SU-DHL-6 (cell line): ENCODE measurements around the gene ABHD8.

Experiments used
- H2AFZ ChIP-seq: fragments of 200-600 bp; sonication (generic); 2 replicates; pipeline ENCODE4 v1.6.1; 2014; ENCODE audit warnings: low read depth, mild to moderate bottlenecking, moderate library complexity, mixed read lengths, antibody characterized with exemption, low read length; ENCODE audit not compliant: severe bottlenecking
- H3F3A ChIP-seq: fragments of 200-600 bp; shearing (Covaris generic); 2 replicates; pipeline ENCODE4 v1.6.0; 2016; ENCODE audit warnings: antibody characterized with exemption, mild to moderate bottlenecking; ENCODE audit not compliant: insufficient read depth
- H3K27ac ChIP-seq: fragments of 200-600 bp; sonication (generic); 2 replicates; pipeline ENCODE4 v1.5.1; 2016; ENCODE audit warnings: low read depth, mild to moderate bottlenecking, low read length, moderate library complexity, mixed read lengths
- H3K27me3 ChIP-seq: fragments of 200-600 bp; sonication (generic), shearing (Covaris generic); 2 replicates; pipeline ENCODE4 v1.6.0; 2014; ENCODE audit warnings: mild to moderate bottlenecking, low read length
- H3K36me3 ChIP-seq: fragments of 200-600 bp; sonication (generic); 2 replicates; pipeline ENCODE4 v1.6.1; 2014; ENCODE audit warnings: mild to moderate bottlenecking, low read length, mixed read lengths
- H3K4me2 ChIP-seq: fragments of 300-600, 200-600 bp; shearing (Covaris generic), sonication (generic); 2 replicates; pipeline ENCODE4 v1.6.0; 2014; ENCODE audit warnings: low read length, low read depth, mild to moderate bottlenecking; ENCODE audit not compliant: poor library complexity, severe bottlenecking
- H3K4me3 ChIP-seq: fragments of 200-600 bp; sonication (generic); 2 replicates; pipeline ENCODE4 v1.5.1; 2014; ENCODE audit warnings: antibody characterized with exemption, low read length, mild to moderate bottlenecking, mixed read lengths; ENCODE audit not compliant: insufficient read depth, poor library complexity, severe bottlenecking
- H3K79me2 ChIP-seq: fragments of 200-600 bp; sonication (generic); 2 replicates; pipeline ENCODE4 v1.6.1; 2014; ENCODE audit warnings: mild to moderate bottlenecking, low read length, moderate library complexity; ENCODE audit not compliant: insufficient read depth
- H3K9ac ChIP-seq: fragments of 200-600 bp; sonication (generic); 2 replicates; pipeline ENCODE4 v1.7.0; 2014; ENCODE audit warnings: mild to moderate bottlenecking, low read length
- H3K9me2 ChIP-seq: fragments of 200-600 bp; sonication (generic); replicated peaks from 2 replicates; pipeline ENCODE4 v1.6.1; 2014; ENCODE audit warnings: low read length; ENCODE audit not compliant: insufficient read depth
- H3K9me3 ChIP-seq: fragments of 200-600 bp; sonication (generic); 2 replicates; pipeline ENCODE4 v1.6.1; 2014; ENCODE audit warnings: low read length, mixed read lengths; ENCODE audit not compliant: insufficient read depth
- H4K20me1 ChIP-seq: fragments of 200-600 bp; sonication (generic); 2 replicates; pipeline ENCODE4 v1.6.1; 2014; ENCODE audit warnings: low read depth, mild to moderate bottlenecking, antibody characterized with exemption, low read length, moderate library complexity, mixed read lengths
- EZH2phosphoT487 ChIP-seq: fragments of 200-600 bp; sonication (generic), shearing (Covaris generic); conservative IDR thresholded peaks from 2 replicates; pipeline ENCODE4 v1.6.1; 2018; ENCODE audit warnings: mild to moderate bottlenecking, antibody characterized with exemption, low read length, moderate library complexity, mixed read lengths
- TF ChIP-seq, protein P1 (sequence below): fragments of 200-600 bp; sonication (generic); IDR thresholded peaks from one replicate; pipeline ENCODE4 v1.5.1; 2017; ENCODE audit warnings: antibody characterized with exemption, mild to moderate bottlenecking, low read length, moderate library complexity; ENCODE audit not compliant: insufficient read depth, poor library complexity, severe bottlenecking

ABHD8 gene

DNA sequence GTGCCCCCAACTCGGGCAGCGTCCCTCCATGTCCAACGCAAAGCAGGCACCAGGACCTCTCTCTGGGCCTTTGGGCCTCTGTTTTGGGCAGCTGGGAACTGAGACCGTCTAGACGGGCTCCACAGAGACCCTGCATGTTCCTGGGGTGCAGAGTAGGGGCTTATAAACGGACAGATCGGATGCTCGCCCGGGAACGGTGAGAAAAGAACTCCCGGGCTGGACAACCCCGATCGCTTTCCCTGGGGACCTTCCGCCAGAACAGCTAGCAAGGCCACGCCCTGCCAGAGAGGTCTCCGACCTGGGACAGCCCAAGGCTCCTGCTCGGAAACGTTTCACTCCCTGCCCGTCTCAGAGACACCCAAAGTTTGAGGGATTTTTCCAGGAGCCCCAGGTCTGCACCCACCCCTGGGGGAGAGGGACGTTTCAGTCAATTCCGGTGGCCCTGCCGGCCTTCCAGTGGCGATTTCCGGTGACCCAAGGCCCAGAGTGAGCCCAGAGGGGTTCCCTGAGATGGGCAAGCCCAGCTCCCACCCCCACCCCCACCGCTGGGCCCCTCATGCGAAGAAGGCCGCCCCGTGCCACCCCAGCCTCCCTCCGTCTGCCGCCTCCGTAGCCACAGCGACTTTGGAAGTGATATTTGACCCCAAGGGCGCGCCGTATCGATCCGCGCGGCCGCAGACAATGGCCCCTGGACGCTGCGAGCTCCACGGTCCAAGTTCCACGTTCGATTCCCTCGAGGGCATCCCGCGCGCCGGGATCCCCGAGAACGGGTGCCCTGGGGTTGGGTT is 59.2 kb downstream of the ABHD8 start:
- Histone ChIP-seq H3K79me2 (peaks cover 3% of the 10 kb centered on the region; the same call in 1 of the 2 replicates), H3K27ac (no peak overlapping the region), H3K4me3 (peak overlapping the region; percentile 57), H3K9me3 (no peaks in the 10 kb centered on the region), H3K4me2 (peak overlapping the region; percentile 41), H4K20me1 (no peaks in the 10 kb centered on the region), H3K9me2 (no peaks in the 10 kb centered on the region), H2AFZ (no peak overlapping the region), H3F3A (peaks cover 9% of the 10 kb centered on the region), H3K9ac (peak overlapping the region; percentile 59), H3K36me3 (no peaks in the 10 kb centered on the region), H3K27me3 (no peaks in the 10 kb centered on the region)
- no peak for TF ChIP-seq EZH2phosphoT487
- TF ChIP-seq, protein P1, sequence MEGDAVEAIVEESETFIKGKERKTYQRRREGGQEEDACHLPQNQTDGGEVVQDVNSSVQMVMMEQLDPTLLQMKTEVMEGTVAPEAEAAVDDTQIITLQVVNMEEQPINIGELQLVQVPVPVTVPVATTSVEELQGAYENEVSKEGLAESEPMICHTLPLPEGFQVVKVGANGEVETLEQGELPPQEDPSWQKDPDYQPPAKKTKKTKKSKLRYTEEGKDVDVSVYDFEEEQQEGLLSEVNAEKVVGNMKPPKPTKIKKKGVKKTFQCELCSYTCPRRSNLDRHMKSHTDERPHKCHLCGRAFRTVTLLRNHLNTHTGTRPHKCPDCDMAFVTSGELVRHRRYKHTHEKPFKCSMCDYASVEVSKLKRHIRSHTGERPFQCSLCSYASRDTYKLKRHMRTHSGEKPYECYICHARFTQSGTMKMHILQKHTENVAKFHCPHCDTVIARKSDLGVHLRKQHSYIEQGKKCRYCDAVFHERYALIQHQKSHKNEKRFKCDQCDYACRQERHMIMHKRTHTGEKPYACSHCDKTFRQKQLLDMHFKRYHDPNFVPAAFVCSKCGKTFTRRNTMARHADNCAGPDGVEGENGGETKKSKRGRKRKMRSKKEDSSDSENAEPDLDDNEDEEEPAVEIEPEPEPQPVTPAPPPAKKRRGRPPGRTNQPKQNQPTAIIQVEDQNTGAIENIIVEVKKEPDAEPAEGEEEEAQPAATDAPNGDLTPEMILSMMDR, result no peak

DNA sequence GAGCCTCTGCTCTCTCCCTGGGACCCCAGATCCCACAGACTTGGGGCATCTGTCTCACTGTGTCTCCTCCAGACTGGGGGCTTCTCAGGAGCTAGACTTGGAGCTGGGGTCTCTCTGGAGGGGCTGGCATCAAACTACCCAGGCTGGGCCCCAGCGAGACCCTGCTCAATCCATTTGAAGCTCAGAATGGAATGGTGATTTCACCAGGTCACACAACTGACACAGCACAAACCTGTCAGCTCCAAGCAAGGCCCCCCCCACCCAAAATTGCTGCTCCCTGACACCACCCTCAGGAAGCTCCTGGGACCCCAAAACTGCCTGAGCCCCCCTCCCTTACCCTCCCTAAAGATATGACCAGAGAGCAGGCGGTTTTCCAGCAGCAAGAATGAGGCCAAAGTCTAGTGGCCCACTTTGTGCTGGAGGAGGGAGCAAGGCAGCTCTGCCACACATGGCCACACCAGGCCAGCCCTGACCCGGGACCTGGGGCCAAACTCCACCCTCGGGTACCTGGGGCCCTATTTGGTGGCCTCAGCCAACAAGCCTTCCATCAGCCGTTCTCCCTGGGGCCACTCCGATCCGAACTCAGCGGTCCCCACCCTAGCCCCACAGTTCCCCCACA is 59.9 kb downstream of the ABHD8 start:
- no peak overlapping the region for H3K27ac ChIP-seq
- H3K9ac ChIP-seq, result no peak overlapping the region
- no peaks in the 10 kb centered on the region for H3K9me3 ChIP-seq
- H4K20me1 ChIP-seq, result no peaks in the 10 kb centered on the region
- no peak overlapping the region for H3K4me3 ChIP-seq
- H2AFZ ChIP-seq, result no peak overlapping the region
- H3K4me2 ChIP-seq, result peak overlapping the region; percentile 41
- no peaks in the 10 kb centered on the region for H3K27me3 ChIP-seq
- peaks cover 3% of the 10 kb centered on the region; the same call in 1 of the 2 replicates for H3K79me2 ChIP-seq
- no peaks in the 10 kb centered on the region for H3K36me3 ChIP-seq
- TF ChIP-seq EZH2phosphoT487, result no peak
- TF ChIP-seq, protein P1, result no peak
- peaks cover 5% of the 10 kb centered on the region for H3F3A ChIP-seq
- no peaks in the 10 kb centered on the region for H3K9me2 ChIP-seq

DNA sequence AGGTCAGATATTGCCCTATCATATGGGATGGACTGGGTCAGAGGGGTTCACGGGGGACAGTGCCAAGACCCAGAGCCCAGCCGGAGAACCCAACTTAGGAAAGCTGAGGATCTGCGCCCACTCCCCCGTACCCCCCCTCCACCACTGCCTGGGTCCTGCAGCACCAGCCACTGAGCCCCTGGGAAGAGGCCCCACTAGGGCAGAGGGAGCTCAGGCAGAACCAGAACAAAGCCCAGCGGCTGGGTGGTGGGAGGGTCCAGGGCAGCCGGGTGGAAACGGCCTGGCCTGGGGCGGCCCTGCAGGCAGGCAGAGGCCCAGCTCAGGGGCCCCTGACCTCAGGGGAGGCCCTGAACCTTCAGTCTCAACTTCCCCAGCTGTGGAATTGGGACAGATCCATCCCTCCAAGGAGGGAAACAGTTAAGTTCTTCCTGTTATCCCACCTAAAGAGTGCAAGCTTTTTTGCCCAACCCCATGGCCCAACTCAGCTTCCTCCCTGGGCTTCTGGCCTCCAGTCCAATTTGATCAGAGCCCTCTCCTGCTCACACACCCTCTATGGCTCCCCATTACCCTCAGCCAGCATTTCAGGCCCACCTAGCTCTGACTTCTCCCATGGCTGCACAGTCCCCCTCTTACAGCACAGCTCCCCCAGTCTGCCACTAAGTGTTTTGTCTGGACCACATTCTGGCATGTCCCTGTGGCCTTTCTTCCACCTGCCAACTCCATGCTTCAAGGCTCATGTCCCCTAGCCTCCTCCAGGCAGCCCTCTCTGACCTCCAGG is 60.6 kb downstream of the ABHD8 start:
- H3K9me3 ChIP-seq, result no peaks in the 10 kb centered on the region
- peaks cover 7% of the 10 kb centered on the region for H3F3A ChIP-seq
- H2AFZ ChIP-seq, result no peak overlapping the region
- H3K36me3 ChIP-seq, result no peaks in the 10 kb centered on the region
- H3K79me2 ChIP-seq, result peaks cover 3% of the 10 kb centered on the region; the same call in 1 of the 2 replicates
- no peak overlapping the region for H3K4me3 ChIP-seq
- H3K4me2 ChIP-seq, result peak overlapping the region; percentile 5
- H4K20me1 ChIP-seq, result no peaks in the 10 kb centered on the region
- no peaks in the 10 kb centered on the region for H3K9me2 ChIP-seq
- no peak for TF ChIP-seq EZH2phosphoT487
- TF ChIP-seq, protein P1, result no peak
- 0 out of 2 replicates have a peak overlapping the region, but pooled peaks have one; percentile 29 for H3K27ac ChIP-seq
- no peak overlapping the region for H3K9ac ChIP-seq
- no peaks in the 10 kb centered on the region for H3K27me3 ChIP-seq
